CD14-positive monocyte (primary cell): ENCODE measurements around the gene MPP2. TPM values are rescaled to one million over a fixed set of nuclear protein-coding genes. Genes with fewer than 3 reads are reported as not detected.
A peak's percentile ranks its signal among the peaks of the same experiment; 100 is the strongest.

Source experiments
- DNase-seq, 3 donors: peaks; one replicate each; pipeline ENCODE4 v3.0.0-alpha.2; 2011 to 2022
- H2AFZ ChIP-seq: 2 replicates; pipeline ENCODE4 v1.6.0; 2012; ENCODE audit warnings: mild to moderate bottlenecking, low read depth, low read length, inconsistent platforms; ENCODE audit not compliant: insufficient read depth, poor library complexity, severe bottlenecking
- H3K27ac ChIP-seq, 2 donors: 1 replicate in 1 of 2; 2 replicates in 1 of 2; pipeline ENCODE4 v1.5.1; 2012 to 2013; ENCODE audit warnings: low read length in 2 of 2, control low read depth in 1 of 2, inconsistent platforms in 1 of 2, low read depth in 1 of 2, mild to moderate bottlenecking in 1 of 2
- H3K27me3 ChIP-seq, 2 donors: one replicate each; pipeline versions ENCODE4 v1.6.0 to v1.6.1; 2011 to 2013; ENCODE audit warnings: low read length in 2 of 2; ENCODE audit not compliant: control insufficient read depth in 2 of 2, insufficient read depth in 2 of 2
- H3K36me3 ChIP-seq, 2 donors: replicated peaks in 1 of 2; 1 replicate in 1 of 2; 2 replicates in 1 of 2; pipeline versions ENCODE4 v1.5.1 to v1.6.1; 2012 to 2013; ENCODE audit warnings: low read length in 2 of 2, control low read depth in 1 of 2, inconsistent platforms in 1 of 2, mild to moderate bottlenecking in 1 of 2; ENCODE audit not compliant: insufficient read depth in 2 of 2, control insufficient read depth in 1 of 2
- H3K4me1 ChIP-seq, 2 donors: 1 replicate in 1 of 2; 2 replicates in 1 of 2; pipeline versions ENCODE4 v1.5.1 to v1.6.1; 2012 to 2013; ENCODE audit warnings: low read length in 2 of 2, control low read depth in 1 of 2, inconsistent platforms in 1 of 2, mild to moderate bottlenecking in 1 of 2, moderate library complexity in 1 of 2; ENCODE audit not compliant: insufficient read depth in 2 of 2, control insufficient read depth in 1 of 2
- H3K4me2 ChIP-seq: replicated peaks from 2 replicates; pipeline ENCODE3; 2012; ENCODE audit warnings: low read length, moderate library complexity, mild to moderate bottlenecking; ENCODE audit not compliant: poor library complexity, severe bottlenecking; ENCODE audit errors: extremely low read depth
- H3K4me3 ChIP-seq, 3 experiments: fragments of 200-600 bp in 1 of 3; sonication (generic) in 1 of 3; replicated peaks in 1 of 3; 1 replicate in 2 of 3; 2 replicates in 1 of 3; pipeline ENCODE4 v1.5.1; 2011 to 2013; ENCODE audit warnings: low read length in 3 of 3, mild to moderate bottlenecking in 3 of 3, control low read depth in 2 of 3, low read depth in 2 of 3, inconsistent platforms in 1 of 3, moderate library complexity in 1 of 3
- H3K79me2 ChIP-seq: 2 replicates; pipeline ENCODE4 v1.6.0; 2012; ENCODE audit warnings: mild to moderate bottlenecking, control low read depth, inconsistent platforms, low read length, moderate library complexity; ENCODE audit not compliant: insufficient read depth
- H3K9ac ChIP-seq: 2 replicates; pipeline ENCODE4 v1.6.0; 2017; ENCODE audit warnings: low read length, mild to moderate bottlenecking; ENCODE audit not compliant: insufficient read depth, poor library complexity, severe bottlenecking
- H3K9me3 ChIP-seq, 2 donors: replicated peaks in 1 of 2; 1 replicate in 1 of 2; 2 replicates in 1 of 2; pipeline versions ENCODE4 v1.5.1 to v1.6.1; 2012 to 2013; ENCODE audit warnings: low read length in 2 of 2, control low read depth in 1 of 2; ENCODE audit not compliant: control insufficient read depth in 1 of 2, insufficient read depth in 1 of 2
- H4K20me1 ChIP-seq: 2 replicates; pipeline ENCODE4 v1.6.0; 2012; ENCODE audit warnings: mild to moderate bottlenecking, low read length, control low read depth, moderate library complexity; ENCODE audit not compliant: insufficient read depth
- H3K27ac Mint-ChIP-seq, 7 donors: one replicate each; pipeline ENCODE4 v1.8.0; 2020; ENCODE audit warnings: mild to moderate bottlenecking in 7 of 7, mixed read lengths in 7 of 7, moderate library complexity in 6 of 7, inconsistent platforms in 2 of 7
- H3K27me3 Mint-ChIP-seq, 3 donors: one replicate each; pipeline ENCODE4 v1.8.0; 2021 to 2022; ENCODE audit warnings: low read depth in 3 of 3, mild to moderate bottlenecking in 3 of 3, mixed read lengths in 3 of 3, moderate library complexity in 3 of 3, inconsistent platforms in 1 of 3
- H3K36me3 Mint-ChIP-seq, 2 donors: one replicate each; pipeline ENCODE4 v1.8.0; 2020; ENCODE audit warnings: mixed read lengths in 2 of 2, inconsistent platforms in 1 of 2, mild to moderate bottlenecking in 1 of 2
- H3K4me1 Mint-ChIP-seq: one replicate; pipeline ENCODE4 v1.8.0; 2020; ENCODE audit warnings: mild to moderate bottlenecking, mixed read lengths
- H3K4me3 Mint-ChIP-seq, 2 donors: one replicate each; pipeline ENCODE4 v1.8.0; 2020; ENCODE audit warnings: mild to moderate bottlenecking in 2 of 2, mixed read lengths in 2 of 2, moderate library complexity in 1 of 2
- H3K9me3 Mint-ChIP-seq, 7 donors: one replicate each; pipeline ENCODE4 v1.8.0; 2020 to 2022; ENCODE audit warnings: mixed read lengths in 7 of 7, mild to moderate bottlenecking in 6 of 7, moderate library complexity in 6 of 7, inconsistent platforms in 2 of 7
- CTCF ChIP-seq: fragments of 200-600 bp; IDR thresholded peaks from one replicate; pipeline ENCODE4 v1.8.0; 2022; ENCODE audit warnings: antibody characterized with exemption, mild to moderate bottlenecking
- WGBS: methylation state at CpG from one replicate; pipeline ENCODE4 v1.1.5; 2013; ENCODE audit warnings: missing lambda C conversion rate; ENCODE audit not compliant: insufficient coverage; 5-methylcytosine and 5-hydroxymethylcytosine counted together
- intact Hi-C, 2 donors: fragments of 100-400 bp; cut with micrococcal nuclease; formaldehyde crosslinking; loops; one replicate each; pipeline versions ENCODE4 v1.15.0 to v1.15.1; 2023
- polyA plus RNA-seq, 3 donors: library from polyadenylated mRNA; depleted of rRNA in 1 of 3; unstranded in 2 of 3; stranded (reverse) in 1 of 3; fragments of 300-500 nt in 2 of 3; fragments of >200 nt in 1 of 3; fragmentation: Illumina TruSeq in 2 of 3; gene quantifications; 1 replicate in 2 of 3; 2 replicates in 1 of 3; pipeline ENCODE4 v1.2.3, GENCODE V29; 2012 to 2021

Gene MPP2
- polyA plus RNA-seq, 3 donors: not detected

DNA sequence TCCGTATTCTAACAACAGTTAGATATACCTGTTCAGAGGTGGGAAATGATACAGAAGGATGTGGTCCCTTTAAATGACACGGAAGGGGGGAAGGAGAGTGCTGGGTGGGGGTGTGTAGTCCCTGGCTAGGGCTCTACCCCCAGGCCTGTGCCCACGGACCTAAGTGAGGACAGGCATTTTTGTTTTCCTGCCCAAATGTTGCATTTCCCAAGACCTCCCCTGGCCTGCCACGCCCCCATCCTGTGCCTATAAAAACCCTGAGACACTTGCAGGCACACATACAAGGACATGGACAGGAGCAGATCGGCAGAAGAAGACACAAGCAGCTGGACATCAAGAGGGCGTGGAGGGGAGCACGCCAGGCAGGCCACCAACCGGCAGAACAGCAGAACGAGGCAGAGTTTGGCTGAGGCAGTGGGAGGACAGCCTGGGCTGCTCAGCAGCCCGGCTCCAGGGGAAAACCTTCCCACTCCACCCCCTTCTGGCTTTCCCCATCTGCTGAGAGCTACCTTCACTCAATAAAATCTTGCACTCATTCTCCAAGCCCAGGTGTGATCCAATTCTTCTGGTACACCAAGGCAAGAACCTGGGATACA is 13.3 kb upstream of the MPP2 start:
- Histone ChIP-seq H3K9ac (no peak overlapping the region), H3K4me2 (no peak overlapping the region), H3K27me3 (peaks cover 2 to 10% of the 10 kb centered on the region in 2 donors), H3K79me2 (no peaks in the 10 kb centered on the region), H3K9me3 (no peaks in the 10 kb centered on the region), H3K27ac (no peak overlapping the region), H2AFZ (no peak overlapping the region), H3K4me3 (no peak overlapping the region), H3K36me3 (no peaks in the 10 kb centered on the region), H3K4me1 (peaks cover 9 to 13% of the 10 kb centered on the region in 2 donors), H4K20me1 (no peaks in the 10 kb centered on the region)
- Mint-ChIP-seq H3K4me3 (no peak overlapping the region), H3K36me3 (no peaks in the 10 kb centered on the region), H3K9me3 (peaks cover 0 to 2% (median 0%) of the 10 kb centered on the region in 7 donors), H3K27me3 (peaks cover 11 to 41% (median 15%) of the 10 kb centered on the region in 3 donors), H3K4me1 (peaks cover 14% of the 10 kb centered on the region), H3K27ac (no peak overlapping the region)
- no peak for DNase-seq
- no peak for TF ChIP-seq CTCF
- intact Hi-C loops: no loop called here
- 95% methylated on average over 7 of the region's 10 CpGs for WGBS

DNA sequence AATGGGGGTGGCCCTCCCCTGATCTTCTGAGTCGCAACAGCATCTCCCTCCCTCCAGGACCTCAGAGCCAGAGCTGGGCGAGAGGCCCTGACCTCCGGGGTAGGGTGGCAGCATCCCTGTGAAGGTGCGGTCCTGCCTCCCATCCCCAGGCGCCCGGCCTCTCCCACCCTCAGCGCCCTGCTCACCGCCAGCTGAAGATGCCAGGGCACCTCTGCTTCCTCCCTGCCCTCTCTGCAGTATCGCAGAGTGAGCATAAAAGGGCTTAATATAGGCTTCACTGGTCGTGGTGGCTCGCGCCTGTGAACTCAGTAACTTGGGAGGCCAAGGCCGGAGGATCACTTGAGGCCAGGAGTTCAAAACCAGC is 10.7 kb upstream of the MPP2 start:
- no peaks in the 10 kb centered on the region for H3K36me3 Mint-ChIP-seq
- H3K4me2 ChIP-seq: peak overlapping the region; percentile 85
- peaks cover 14% of the 10 kb centered on the region for H3K4me1 Mint-ChIP-seq

More for the DNA sequence above, 10.7 kb upstream of the MPP2 start:
- no peaks in the 10 kb centered on the region for H3K27me3 ChIP-seq
- intact Hi-C loops: no loop called here
- TF ChIP-seq CTCF: peak; percentile 8
- Mint-ChIP-seq H3K4me3 (peak overlapping the region; percentile 83 to 91), H3K27ac (peak overlapping the region in 1 of 7 donors; percentile 60), H3K27me3 (peaks cover 5 to 18% (median 7%) of the 10 kb centered on the region in 3 donors), H3K9me3 (peaks cover 0 to 2% (median 0%) of the 10 kb centered on the region in 7 donors)
- DNase-seq: no peak
- 42% methylated on average over 11 of the region's 13 CpGs for WGBS
- no peaks in the 10 kb centered on the region for H3K79me2 ChIP-seq
- peak overlapping the region; percentile 92 for H2AFZ ChIP-seq
- H3K9me3 ChIP-seq: no peaks in the 10 kb centered on the region
- no peak overlapping the region for H3K27ac ChIP-seq
- H3K36me3 ChIP-seq: no peaks in the 10 kb centered on the region
- H4K20me1 ChIP-seq: no peaks in the 10 kb centered on the region
- H3K4me1 ChIP-seq: peaks cover 9 to 13% of the 10 kb centered on the region in 2 donors
- peak overlapping the region in 2 of 3 experiments; percentile 46 to 85 for H3K4me3 ChIP-seq
- peak overlapping the region; percentile 63 for H3K9ac ChIP-seq
